Subcutaneous abdominal adipose tissue (tissue), 5 donors: ENCODE data around the gene GRIN2D.

Experiments
- H3K27ac ChIP-seq: one replicate; pipeline ENCODE4 v1.7.0; 2013; ENCODE audit warnings: low read depth, mild to moderate bottlenecking, inconsistent platforms, low read length, moderate library complexity
- H3K27me3 ChIP-seq, 5 donors: one replicate each; pipeline ENCODE4 v1.7.0; 2013; ENCODE audit warnings: low read length in 5 of 5, inconsistent platforms in 1 of 5; ENCODE audit not compliant: control insufficient read depth in 5 of 5, insufficient read depth in 4 of 5
- H3K36me3 ChIP-seq, 5 donors: one replicate each; pipeline ENCODE4 v1.7.0; 2013; ENCODE audit warnings: low read length in 5 of 5; ENCODE audit not compliant: control insufficient read depth in 5 of 5, insufficient read depth in 5 of 5
- H3K4me1 ChIP-seq, 5 donors: one replicate each; pipeline ENCODE4 v1.7.0; 2013; ENCODE audit warnings: low read length in 5 of 5, mild to moderate bottlenecking in 3 of 5, moderate library complexity in 1 of 5; ENCODE audit not compliant: control insufficient read depth in 5 of 5, insufficient read depth in 5 of 5
- H3K4me3 ChIP-seq, 5 donors: one replicate each; pipeline ENCODE4 v1.7.0; 2013; ENCODE audit warnings: low read length in 5 of 5, low read depth in 1 of 5
- H3K9ac ChIP-seq, 5 donors: one replicate each; pipeline ENCODE4 v1.7.0; 2013; ENCODE audit warnings: low read length in 5 of 5, mild to moderate bottlenecking in 4 of 5, moderate library complexity in 3 of 5
- H3K9me3 ChIP-seq, 5 donors: one replicate each; pipeline ENCODE4 v1.7.0; 2013; ENCODE audit warnings: low read length in 5 of 5; ENCODE audit not compliant: control insufficient read depth in 5 of 5
- donor health status: healthy.
- donor health status: healthy.
- donor health status: healthy.
- donor health status: healthy.
- donor health status: healthy.

GRIN2D gene

DNA sequence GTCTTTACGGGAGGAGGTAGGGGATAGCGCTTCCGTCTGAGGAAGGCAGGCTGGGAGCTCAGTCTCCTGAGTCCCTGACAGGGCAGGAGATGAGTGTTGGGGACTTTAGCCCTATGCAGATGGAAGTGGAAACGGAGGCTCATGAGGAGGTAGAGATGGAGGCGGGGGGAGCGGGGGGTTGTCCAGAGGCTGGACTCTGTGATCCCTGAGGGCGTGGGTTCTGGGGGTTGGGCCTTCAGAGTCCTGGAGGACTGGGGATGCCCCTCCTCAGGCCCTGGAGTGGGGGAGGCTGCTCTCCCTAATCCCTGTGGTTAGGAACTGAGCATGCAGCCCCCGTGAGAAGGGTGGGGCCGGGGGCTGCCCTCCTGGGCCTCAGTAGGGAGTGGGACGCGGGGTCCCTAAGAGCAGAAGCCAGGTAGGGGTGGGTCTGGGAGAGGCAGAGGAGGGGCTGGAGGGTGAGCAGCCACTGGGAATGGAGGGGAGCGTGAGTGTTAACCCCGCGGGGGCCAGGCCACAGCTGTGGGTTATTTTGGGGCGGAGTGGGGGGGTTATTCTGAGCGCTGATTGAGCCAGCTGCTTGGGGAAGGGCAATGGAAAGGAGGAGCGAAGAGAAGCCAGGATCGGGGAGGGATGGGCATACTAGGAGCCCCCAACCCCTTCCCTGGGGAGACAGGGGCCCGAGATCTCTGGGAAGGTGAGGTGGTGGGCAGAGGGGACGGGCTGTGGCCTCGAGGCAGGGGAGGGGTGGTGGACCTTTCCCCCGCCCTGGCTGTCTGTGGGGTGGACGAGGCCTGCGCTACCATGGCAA is 2.8 kb downstream of the GRIN2D start:
- no peak overlapping the region for H3K9ac ChIP-seq
- peaks cover 43 to 56% (median 49%) of the 10 kb centered on the region in 5 donors for H3K27me3 ChIP-seq
- no peaks in the 10 kb centered on the region for H3K9me3 ChIP-seq
- no peak overlapping the region for H3K4me3 ChIP-seq
- no peak overlapping the region for H3K27ac ChIP-seq
- H3K36me3 ChIP-seq: no peaks in the 10 kb centered on the region
- peaks cover 0 to 33% (median 24%) of the 10 kb centered on the region in 5 donors for H3K4me1 ChIP-seq

DNA sequence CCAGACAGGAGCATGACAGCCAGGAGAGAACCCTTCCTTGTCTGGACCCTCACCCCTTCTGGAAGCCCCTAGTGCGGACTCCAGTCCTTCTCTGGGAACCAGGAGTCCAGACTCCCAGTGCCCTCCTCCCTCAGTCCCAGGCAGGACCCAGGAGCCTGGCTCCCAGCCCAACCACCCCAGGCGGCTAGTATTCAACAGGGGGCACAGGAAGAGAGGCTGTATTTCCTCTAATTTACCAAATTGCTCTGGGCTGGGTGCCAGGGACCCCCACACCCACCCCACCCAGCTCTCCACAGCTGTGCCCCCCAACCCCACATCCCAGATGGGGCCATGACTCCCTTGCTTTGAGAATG is 3.3 kb downstream of the GRIN2D start:
- H3K9ac ChIP-seq: no peak overlapping the region
- H3K36me3 ChIP-seq: no peaks in the 10 kb centered on the region
- H3K4me1 ChIP-seq: peaks cover 0 to 29% (median 24%) of the 10 kb centered on the region in 5 donors
- no peaks in the 10 kb centered on the region for H3K9me3 ChIP-seq
- peaks cover 43 to 56% (median 49%) of the 10 kb centered on the region in 5 donors for H3K27me3 ChIP-seq
- no peak overlapping the region for H3K27ac ChIP-seq
- no peak overlapping the region for H3K4me3 ChIP-seq

DNA sequence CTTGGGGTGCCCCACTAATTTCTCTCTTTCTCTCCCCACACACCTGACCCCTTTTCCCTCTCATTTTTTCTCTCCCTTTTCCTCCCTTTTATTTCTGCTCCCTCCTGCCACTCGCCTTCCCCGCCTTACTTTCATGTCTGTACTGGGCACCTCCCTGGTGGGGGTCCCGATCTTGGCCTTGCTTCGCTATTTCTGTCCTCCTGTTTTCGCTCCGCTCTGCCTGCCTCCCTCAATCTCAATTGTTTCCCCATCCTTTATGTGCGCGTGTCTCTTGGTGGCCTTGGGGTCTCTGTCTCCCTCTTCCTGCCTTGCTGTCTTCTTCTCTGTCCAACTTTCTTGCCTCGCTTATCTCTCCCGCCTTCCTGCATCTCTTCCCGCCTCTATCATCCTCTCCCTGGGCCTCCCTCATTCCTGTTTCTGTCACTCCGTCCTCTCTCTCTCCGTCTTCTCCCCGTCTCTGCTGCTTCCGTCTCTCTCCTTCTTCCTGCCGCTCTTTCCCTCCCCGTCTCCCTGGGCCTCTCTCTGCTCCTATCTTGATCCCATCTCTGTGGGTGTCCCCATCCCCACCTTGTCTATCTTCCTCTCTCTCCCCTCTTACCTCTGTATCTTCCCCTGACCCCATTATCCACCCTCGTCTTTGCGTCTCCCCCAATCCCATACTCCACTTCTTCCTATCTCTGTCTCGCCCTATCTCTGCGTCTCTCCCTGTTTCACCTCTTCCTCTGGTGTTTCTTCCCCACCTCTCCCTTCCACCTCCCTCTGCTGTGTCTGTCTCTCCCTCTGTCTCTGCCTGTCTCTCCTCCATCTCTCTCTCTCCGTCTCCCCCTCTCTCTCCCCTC is 4.0 kb downstream of the GRIN2D start:
- Histone ChIP-seq H3K27ac (no peak overlapping the region), H3K9me3 (no peaks in the 10 kb centered on the region), H3K27me3 (peaks cover 43 to 54% (median 47%) of the 10 kb centered on the region in 5 donors), H3K4me1 (peaks cover 0 to 29% (median 24%) of the 10 kb centered on the region in 5 donors), H3K9ac (peak overlapping the region in 3 of 5 donors; percentile 31 to 60 (median 46)), H3K4me3 (peak overlapping the region in 4 of 5 donors; percentile 19 to 64 (median 52)), H3K36me3 (no peaks in the 10 kb centered on the region)

DNA sequence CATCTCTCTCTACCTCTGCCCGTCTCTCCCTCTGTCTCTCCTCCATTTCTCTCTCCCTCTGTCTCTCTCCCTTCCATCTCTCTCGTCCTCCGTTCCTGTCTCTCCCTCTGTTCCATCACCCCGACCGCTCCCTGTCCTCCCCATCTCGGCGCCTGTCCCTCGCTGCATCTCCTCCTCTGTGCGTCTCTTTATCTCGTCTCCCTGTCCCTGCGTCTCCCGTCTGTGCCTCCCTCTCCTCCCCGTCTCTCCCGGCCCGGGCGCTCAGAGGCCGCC is 4.6 kb downstream of the GRIN2D start:
- peak overlapping the region in 4 of 5 donors; percentile 19 to 64 (median 52) for H3K4me3 ChIP-seq
- H3K9me3 ChIP-seq: no peaks in the 10 kb centered on the region
- H3K36me3 ChIP-seq: no peaks in the 10 kb centered on the region
- peak overlapping the region in 3 of 5 donors; percentile 31 to 60 (median 46) for H3K9ac ChIP-seq
- H3K27ac ChIP-seq: no peak overlapping the region
- H3K4me1 ChIP-seq: peaks cover 0 to 29% (median 24%) of the 10 kb centered on the region in 5 donors
- peaks cover 39 to 48% (median 43%) of the 10 kb centered on the region in 5 donors for H3K27me3 ChIP-seq

DNA sequence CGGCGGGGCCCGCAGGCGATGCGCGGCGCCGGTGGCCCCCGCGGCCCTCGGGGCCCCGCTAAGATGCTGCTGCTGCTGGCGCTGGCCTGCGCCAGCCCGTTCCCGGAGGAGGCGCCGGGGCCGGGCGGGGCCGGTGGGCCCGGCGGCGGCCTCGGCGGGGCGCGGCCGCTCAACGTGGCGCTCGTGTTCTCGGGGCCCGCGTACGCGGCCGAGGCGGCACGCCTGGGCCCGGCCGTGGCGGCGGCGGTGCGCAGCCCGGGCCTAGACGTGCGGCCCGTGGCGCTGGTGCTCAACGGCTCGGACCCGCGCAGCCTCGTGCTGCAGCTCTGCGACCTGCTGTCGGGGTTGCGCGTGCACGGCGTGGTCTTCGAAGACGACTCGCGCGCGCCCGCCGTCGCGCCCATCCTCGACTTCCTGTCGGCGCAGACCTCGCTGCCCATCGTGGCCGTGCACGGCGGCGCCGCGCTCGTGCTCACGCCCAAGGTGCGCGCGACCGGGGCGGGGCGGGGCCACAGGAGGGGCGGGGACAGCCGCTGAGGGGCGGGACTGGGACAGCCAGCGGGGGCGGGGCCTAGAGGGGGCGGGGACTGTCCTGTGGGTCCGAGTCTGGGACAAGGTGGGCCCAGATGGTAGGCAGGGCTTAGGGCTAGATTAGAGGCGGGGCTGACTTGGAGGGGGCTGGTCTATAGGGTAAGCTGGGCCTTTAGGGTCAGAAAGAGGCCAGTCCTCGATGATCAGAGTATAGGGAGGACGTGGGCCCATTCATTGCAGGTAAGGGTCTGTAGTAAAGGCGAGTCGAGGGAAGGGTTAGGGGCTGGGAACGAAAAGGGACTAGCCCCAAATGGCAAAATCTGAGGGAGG is 5.1 kb downstream of the GRIN2D start:
- no peaks in the 10 kb centered on the region for H3K36me3 ChIP-seq
- no peaks in the 10 kb centered on the region for H3K9me3 ChIP-seq
- H3K27me3 ChIP-seq: peaks cover 34 to 43% (median 41%) of the 10 kb centered on the region in 5 donors
- no peak overlapping the region for H3K27ac ChIP-seq
- peak overlapping the region in 4 of 5 donors; percentile 19 to 55 (median 53) for H3K4me3 ChIP-seq
- H3K4me1 ChIP-seq: peaks cover 0 to 27% (median 22%) of the 10 kb centered on the region in 5 donors
- H3K9ac ChIP-seq: peak overlapping the region in 1 of 5 donors; percentile 60

DNA sequence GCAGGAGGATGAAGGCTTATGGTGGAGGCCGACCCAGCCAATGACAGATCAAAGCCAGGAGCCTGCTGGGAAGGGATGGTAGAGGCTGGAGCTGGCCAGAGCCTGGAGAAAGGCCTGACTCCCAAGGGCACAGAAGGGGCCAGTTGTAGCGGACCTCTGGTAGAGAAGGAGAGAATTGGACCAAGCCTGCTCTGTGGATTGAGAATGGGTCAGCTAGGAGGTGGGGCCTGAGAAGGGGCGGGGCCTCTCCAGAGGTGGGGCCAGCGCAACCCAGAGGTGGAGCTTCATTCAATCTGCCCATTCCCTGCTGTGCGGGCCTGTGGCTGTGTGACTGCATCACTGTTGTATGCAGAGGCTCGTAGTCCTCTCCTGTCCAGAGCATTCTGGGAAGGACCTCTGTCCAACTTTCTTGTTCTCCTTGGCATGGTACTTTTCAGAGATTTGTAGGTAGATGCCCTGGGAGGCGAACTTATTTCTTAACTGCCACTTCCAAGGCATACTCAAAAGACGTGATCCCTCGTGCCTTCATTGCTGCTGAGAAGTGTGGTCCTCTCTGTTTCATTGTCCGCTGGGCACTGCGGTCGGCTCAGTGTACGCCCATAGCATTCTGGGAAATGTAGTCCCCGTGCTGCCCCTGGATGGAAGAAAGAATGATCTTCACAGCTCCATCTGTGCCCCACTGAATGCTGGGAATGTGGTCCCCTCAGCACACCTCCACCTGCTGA is 6.7 kb downstream of the GRIN2D start:
- H3K4me3 ChIP-seq: peak overlapping the region; percentile 48 to 74 (median 63)
- peaks cover 24 to 30% (median 28%) of the 10 kb centered on the region in 5 donors for H3K27me3 ChIP-seq
- H3K4me1 ChIP-seq: peaks cover 0 to 21% (median 16%) of the 10 kb centered on the region in 5 donors
- H3K9me3 ChIP-seq: no peaks in the 10 kb centered on the region
- peak overlapping the region in 3 of 5 donors; percentile 7 to 48 (median 20) for H3K9ac ChIP-seq
- H3K36me3 ChIP-seq: no peaks in the 10 kb centered on the region
- H3K27ac ChIP-seq: peak overlapping the region; percentile 24

DNA sequence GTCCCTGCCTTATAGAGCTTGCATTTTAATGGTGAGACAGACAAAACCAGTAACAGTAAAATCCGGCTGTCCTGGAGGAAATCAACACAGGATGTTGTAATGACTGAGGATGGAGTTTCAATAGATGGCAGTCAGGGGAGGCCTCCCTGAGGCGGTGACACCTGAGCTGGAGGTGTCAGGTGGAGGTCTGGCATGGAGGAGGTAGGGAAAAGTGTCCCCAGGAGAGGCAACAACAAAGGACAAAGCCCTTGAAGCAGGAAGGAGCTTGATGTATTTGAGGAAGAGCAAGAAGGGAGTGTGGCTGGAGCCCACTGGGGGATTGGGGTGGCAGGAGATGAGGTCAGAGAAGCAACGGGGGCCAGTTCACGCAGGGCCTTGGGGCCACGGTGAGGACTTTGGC is 7.8 kb downstream of the GRIN2D start:
- Histone ChIP-seq H3K9ac (no peak overlapping the region), H3K27ac (no peak overlapping the region), H3K4me3 (no peak overlapping the region), H3K4me1 (peaks cover 0 to 21% (median 16%) of the 10 kb centered on the region in 5 donors), H3K9me3 (peaks cover 0 to 7% (median 4%) of the 10 kb centered on the region in 5 donors), H3K27me3 (peaks cover 15 to 20% (median 18%) of the 10 kb centered on the region in 5 donors), H3K36me3 (no peaks in the 10 kb centered on the region)

DNA sequence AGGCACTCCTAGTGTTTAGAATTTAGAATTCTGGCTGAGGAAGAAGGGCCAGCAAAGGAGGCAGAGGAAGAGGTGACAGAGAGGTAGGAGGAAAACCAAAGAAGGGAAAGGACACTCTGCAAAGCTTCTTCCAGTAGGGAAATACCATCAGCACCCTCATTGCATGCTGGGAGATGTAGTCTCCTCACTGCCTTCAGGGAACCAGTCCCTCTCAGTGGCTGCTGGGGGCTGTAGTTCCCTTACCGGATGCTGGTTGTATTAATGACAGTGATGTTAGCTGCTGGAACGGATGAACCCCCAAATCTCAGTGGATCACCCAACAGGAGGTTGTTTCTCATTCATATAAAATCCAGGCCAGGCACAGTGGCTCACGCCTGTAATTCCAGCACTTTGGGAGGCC is 10.1 kb downstream of the GRIN2D start:
- Histone ChIP-seq H3K4me1 (peaks cover 0 to 8% (median 7%) of the 10 kb centered on the region in 5 donors), H3K4me3 (no peak overlapping the region), H3K9me3 (peaks cover 0 to 7% (median 4%) of the 10 kb centered on the region in 5 donors), H3K27ac (no peak overlapping the region), H3K9ac (no peak overlapping the region), H3K27me3 (peaks cover 0 to 4% (median 0%) of the 10 kb centered on the region in 5 donors), H3K36me3 (no peaks in the 10 kb centered on the region)

DNA sequence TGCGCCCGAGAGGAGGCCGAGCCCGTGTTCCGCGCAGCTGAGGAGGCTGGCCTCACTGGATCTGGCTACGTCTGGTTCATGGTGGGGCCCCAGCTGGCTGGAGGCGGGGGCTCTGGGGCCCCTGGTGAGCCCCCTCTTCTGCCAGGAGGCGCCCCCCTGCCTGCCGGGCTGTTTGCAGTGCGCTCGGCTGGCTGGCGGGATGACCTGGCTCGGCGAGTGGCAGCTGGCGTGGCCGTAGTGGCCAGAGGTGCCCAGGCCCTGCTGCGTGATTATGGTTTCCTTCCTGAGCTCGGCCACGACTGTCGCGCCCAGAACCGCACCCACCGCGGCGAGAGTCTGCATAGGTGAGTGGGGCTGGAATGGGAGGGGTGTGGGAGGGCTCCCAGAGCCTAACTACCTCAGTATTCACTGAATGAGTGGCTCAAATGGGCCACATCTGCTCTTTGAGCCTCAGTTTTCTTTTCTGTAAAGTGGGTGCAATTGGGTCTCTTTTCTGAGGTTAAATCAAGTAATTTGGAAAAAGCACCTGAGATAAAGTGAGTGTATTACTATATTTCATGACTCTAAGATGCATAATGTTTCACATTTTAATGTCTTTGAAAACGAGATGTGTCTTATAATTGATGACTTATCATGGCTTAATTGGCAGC is 11.7 kb downstream of the GRIN2D start:
- Histone ChIP-seq H3K27me3 (peaks cover 0 to 4% (median 0%) of the 10 kb centered on the region in 5 donors), H3K4me1 (peaks cover 0 to 5% (median 3%) of the 10 kb centered on the region in 5 donors), H3K27ac (no peak overlapping the region), H3K9ac (no peak overlapping the region), H3K9me3 (peaks cover 0 to 7% (median 4%) of the 10 kb centered on the region in 5 donors), H3K36me3 (no peaks in the 10 kb centered on the region), H3K4me3 (no peak overlapping the region)
